Inflammatory macrophage treated with lipopolysaccharide for 1 hour (primary cell): ENCODE results near the gene ORM2.

Source experiments
- DNase-seq, 2 donors: peaks; one replicate each; pipeline ENCODE4 v3.0.0-alpha.2; 2020 to 2022

The ORM2 gene

DNA sequence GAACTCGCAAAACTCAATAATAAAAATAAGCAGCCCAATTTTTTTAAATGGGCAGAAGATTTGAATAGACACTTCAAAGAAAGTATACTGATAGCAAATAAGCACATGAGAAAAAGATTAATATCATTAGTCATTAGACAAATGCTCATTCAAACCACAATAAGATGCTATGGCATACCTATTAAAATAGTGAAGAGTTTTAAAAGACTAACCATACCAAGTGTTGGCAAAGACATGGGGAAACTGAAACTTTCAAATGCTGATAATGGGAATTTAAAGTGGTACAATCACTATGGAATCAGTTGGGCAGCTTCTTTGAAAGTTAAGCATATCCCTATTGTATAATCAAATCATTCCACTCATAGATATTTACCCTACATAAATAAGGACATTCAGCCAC lies 33.3 kb upstream of the ORM2 start:
- DNase-seq, result no peak

DNA sequence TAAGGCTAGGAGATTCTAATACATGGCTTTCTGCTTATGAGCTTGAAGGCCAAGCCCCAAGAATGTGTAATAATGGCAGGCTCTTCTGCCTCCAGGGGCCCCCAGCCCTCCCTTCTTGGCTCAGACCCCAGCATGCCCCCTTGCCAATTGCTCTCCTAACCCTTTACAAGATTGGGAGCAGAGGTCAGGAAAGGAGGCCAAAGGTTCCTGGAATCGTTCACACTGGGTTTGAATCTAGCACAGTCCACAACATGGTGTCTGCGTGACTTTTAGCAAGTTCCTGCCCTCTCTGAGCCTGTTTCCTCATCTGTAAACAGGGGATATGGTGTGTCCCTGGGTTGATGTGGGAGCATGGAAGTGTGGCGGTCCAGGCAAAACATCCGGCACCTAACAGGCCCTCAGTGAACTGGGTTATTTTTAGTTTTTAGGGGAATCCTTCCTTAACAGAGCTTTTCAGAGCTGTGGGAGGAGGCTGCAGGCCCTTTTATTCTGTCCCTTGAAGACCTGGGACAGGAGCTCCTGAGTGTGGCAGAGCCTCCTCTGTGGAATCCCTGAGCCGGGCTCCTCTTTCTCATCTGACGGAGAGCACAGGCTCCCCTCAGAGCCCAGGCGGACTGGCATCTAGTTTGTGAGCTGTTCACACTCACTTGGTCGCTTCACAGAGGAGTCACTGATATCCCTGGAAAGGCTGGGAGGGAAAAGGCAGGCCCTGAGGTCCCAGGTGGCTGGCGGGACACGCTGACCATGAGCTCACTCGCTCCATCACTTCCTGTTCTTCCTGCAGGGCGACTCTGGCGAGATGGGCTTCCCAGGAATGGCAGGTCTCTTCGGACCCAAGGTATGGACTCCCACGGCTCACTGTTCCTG lies 30.1 kb upstream of the ORM2 start:
- DNase-seq, result no peak

DNA sequence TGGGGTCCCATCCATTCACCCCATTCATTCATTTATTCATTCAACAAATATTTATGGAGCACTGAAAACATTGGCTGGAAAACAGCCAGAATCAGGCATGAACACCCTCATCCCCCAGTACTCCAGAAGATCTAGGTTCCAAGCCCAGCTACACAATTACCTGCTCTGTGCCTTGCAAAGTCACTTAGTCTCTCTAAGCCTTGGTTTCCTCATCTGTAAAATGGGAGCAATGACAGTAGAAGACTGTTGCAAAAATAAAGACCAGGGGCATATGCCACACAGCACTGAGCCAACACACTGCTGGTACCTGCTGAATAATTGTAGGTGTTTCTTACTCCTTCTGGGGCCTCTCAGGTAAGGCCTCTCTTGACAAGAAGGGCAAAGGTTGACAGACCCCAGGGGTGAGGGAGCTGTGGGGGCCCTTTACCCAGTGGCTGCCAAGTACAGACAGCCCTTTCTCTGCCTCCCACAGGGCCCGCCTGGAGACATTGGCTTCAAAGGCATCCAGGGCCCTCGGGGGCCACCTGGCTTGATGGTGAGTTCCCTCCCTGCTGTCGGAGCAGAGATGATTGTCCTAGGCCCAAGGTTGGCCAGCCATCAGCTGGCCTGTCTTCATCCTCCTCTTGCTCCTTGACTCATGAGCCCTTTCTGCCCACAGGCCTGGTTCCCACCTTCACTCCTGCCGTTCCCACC lies 29.4 kb upstream of the ORM2 start:
- DNase-seq, result no peak

DNA sequence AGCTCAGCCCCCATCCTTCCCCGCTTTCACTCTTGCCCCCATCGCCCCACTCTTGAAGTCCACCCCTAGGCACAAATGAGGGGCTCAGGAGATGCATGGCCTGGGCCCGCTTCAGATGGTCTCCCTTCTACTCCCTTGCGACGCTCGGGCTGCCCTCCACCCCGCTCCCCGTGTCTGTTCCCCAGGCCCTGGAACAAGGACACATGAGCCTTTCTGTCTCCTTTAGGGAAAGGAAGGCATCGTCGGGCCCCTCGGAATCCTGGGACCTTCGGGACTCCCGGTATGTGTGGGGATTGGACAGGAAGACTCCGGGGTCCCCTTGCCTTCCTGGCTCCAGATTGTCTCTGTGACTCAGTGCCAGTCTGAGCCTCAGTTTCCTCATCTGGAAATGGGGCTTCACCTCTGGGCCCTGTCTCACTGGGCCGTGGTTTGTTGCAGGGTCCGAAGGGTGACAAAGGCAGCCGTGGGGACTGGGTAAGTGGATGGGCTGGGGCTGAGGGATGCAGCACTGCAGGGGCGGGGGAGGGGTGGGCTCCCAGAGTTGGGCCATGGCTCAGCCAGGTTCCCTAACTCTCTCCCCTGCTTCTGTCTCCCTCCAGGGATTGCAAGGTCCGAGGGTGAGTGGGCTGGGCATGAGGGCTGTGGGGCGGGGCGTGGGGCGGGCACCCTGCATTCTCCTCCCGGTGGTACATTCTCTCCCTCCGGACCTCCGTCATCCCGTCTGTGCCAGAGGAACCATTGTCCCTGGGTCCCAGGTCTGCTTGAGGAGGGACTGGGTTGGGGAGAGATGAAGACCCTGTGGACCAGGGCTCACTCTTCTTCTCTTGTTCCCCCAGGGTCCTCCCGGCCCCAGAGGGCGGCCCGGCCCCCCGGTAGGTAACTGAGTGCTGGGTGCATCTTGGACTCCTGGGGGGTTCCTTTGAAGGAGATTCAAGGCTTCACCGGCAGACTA lies 28.5 kb upstream of the ORM2 start:
- no peak for DNase-seq

DNA sequence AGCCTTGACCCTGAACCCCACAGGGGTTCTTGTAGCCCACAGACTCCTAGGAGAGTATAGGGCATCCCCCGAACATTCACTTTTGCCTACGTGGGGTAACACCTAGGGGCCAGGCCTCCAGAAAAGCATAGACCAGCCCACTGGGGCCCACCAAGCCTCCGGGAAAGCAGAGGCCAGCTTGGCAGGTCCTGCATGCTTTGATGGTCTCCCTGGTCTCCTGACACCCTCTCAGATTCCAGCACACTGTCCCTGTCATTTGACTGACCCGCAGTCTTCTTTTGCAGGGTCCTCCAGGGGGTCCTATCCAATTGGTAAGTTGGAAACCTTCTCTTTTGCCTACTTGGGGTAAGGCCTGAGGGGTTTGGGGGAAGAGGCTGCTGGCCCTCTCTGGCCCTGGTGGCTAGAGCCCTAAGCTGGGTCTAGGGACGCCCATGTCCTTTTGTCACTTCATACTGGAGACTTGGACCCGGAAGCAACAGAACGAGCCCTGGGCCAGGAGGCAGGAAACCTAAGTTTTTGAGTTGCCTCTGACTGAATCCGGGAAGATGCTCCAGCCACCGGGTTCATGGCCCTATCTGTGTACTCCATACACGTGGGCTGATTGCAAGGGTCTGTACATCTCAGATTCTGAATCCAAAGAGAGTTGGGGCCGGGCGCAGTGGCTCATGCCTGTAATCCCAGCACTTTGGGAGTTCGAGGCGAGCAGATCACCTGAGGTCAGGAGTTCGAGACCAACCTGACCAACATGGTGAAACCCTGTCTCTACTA lies 27.7 kb upstream of the ORM2 start:
- no peak for DNase-seq

DNA sequence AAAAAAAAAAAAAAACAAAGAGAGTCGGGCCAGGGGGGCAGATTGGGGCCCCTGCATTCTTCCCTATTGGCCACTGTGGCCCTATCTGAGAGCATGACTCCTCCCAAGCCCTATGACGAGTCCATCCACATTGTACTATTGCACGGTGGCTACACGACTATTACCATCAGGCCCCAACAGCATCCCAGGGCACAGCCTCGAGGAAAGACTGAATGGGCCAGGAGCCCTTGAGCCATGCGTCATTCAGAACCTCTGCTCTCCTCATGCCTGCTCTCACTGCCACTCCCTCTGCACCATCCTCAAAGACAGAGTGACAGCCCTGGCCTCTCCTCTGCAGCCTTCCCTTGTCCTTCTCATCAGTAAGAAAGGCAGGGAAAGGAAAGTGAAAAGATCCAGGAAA lies 26.9 kb upstream of the ORM2 start:
- DNase-seq, result no peak

DNA sequence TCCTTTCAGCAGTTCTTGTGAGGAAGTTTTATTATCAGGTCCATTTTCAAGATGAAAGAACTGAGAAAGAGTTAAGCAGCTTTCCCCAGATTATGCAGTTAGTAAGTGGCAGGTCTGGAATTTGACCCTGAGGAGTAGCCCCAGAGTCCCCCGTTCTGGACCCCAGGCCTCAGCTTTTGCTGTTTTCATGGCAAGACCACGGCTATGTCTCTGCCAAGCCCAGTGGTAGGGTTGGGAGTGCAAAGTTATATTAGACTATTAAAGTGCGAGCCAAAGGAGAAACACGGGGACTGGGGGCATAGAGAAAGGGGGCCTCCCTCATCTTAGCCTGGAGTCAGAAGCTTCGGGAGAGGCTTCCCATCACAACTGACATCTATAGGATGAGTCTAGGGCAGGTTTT lies 26.1 kb upstream of the ORM2 start:
- DNase-seq, result no peak

DNA sequence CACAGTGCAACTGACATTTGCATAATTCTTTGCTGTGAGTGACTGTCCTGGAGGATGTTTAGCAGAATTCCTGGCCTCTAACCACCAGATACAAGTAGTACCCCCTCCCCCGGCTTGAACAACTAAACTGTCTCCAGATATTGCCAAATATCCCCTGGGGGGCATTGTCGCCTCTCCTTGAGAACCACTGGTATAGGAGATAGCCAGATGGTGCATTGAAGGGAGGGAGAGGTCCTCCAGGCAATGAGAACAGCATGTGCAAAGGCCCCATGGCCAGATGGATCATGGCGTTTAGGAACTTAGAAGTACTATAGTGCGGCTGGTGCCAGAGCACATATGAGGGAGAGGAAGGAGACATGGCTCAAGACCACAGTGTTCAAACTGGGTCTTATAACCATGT lies 25.7 kb upstream of the ORM2 start:
- no peak for DNase-seq

DNA sequence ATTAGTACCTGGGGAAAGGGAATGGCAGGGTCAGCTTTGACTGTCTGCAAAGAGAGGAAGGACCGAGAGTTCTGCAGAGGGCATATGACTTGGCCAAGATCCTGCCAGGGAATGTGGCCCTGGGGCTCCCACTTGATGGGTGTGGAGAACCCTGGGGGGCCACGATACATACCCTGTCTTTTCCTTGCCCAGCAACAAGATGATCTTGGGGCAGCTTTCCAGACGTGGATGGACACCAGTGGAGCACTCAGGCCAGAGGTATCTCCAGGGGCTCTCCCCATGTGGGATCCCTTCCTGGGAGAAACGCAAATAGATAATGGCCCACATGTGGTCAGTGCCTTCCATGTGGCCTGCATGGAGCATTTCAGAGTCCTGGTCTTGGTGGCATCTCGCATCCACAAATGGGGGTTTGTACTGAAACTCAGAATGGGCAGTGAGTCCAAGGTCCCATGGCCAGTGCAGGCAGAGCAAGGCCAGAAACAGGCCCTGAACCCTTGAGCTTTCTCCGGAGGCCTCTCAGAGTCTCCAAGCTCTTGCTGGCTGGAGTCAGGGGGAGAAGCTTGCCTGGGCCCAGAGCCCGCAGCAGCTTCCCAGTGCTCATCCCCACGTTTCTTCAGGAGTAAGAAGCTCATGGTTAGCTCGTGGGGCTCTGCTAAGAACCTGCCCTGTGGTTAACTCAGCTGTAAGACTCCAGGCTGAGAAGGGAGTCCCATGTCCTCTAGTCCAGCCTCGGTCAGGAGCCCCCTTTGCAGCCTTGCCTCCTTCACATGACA lies 25.1 kb upstream of the ORM2 start:
- DNase-seq, result no peak

DNA sequence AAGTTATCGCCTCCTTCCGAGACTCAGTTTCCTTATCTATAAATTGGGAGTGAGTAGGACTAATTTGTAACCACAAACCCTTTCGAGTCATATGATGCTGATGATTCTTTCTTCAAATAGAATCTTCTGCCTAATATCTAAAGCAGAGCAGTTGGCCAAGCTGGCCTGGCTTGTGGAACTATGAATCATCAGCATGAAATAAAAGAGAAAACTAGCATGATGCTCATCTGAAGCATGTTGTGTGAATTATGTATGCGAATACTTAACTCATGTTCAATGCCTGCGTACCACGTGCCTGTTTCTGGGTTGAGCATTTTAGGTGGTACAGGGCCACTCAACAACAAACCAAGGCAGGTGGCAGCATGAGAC lies 21.8 kb upstream of the ORM2 start:
- DNase-seq, result no peak

DNA sequence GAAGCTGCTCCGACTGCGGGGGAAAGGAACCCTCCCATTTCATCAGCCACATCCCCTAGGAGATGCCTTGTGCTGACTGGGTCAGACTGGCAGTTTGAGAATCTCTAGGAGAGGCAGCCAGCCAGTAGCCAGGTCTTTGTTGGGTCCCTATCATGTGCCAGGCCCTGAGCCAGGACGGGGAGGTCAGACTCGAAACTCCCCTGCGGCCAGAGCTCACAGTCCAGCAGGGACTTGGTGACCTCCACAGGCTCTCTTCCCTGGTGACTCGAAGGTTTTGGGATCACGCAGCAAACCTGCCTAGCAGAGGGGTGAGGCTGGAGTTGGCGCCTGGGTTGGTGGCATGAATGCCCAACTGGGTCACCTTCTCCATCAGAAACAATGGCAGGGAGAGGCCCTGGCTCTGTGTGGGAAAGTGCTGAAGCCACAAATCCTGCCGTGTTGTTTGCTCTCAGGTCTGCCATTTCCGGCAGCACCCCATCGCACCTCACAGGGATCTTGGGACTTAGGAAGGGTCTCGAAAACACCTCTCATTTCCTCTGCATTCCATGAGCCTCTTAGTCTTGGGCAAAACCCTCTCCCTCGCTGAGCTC lies 21.2 kb upstream of the ORM2 start:
- DNase-seq, result no peak

DNA sequence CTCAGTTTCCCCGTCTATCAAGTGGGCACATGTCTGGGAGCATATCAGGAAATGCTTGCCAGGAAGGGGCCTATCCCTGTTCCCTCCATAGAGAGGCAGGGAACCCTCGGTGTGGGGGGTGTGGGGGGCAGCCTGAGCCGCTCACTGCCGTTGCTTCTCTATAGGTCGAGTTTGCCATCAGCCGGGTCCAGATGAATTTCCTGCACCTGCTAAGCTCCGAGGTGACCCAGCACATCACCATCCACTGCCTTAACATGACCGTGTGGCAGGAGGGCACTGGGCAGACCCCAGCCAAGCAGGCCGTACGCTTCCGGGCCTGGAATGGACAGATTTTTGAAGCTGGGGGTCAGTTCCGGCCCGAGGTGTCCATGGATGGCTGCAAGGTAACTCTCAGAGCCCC lies 20.6 kb upstream of the ORM2 start:
- DNase-seq, result no peak

DNA sequence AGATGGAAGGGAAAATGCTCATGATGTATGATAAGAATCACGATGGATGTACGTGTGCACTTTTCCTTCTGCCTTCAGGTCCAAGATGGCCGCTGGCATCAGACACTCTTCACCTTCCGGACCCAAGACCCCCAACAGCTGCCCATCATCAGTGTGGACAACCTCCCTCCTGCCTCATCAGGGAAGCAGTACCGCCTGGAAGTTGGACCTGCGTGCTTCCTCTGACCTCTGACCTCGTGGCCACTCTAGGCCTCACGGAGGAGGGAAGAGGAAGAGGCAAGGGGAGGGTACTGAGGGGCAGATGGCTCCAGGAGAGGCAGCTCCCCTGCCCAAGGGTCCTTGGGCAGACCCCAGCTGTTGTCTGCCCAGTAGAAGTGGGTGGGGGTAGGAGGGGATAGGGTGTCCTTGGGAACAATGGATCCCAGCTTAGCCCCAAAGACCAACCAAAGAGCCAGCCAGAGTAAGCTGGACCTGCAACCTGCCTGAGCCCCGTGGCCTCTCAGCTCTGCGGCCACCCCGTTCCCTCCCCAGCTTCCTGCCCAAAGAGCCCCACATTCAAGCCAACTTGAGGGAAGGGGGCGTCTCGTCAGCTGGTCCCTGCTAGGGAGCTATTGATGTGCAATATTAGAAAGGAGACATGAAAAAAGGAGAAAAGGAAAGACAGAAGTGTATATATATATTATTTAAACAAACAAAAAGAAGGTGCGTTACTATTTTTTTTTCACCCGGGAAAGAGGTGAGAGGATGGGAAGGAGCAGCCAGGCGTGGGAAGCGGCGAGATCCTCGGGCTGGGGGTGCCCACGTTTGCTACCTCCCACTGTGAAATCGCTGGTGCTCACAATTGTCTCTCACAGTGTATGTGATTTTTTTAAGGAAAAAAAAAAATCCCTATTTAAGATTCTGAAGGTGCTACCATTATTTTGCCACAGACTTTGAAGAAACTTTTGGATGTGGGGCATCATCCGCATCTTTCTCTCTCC lies 18.9 kb upstream of the ORM2 start:
- DNase-seq, result no peak

DNA sequence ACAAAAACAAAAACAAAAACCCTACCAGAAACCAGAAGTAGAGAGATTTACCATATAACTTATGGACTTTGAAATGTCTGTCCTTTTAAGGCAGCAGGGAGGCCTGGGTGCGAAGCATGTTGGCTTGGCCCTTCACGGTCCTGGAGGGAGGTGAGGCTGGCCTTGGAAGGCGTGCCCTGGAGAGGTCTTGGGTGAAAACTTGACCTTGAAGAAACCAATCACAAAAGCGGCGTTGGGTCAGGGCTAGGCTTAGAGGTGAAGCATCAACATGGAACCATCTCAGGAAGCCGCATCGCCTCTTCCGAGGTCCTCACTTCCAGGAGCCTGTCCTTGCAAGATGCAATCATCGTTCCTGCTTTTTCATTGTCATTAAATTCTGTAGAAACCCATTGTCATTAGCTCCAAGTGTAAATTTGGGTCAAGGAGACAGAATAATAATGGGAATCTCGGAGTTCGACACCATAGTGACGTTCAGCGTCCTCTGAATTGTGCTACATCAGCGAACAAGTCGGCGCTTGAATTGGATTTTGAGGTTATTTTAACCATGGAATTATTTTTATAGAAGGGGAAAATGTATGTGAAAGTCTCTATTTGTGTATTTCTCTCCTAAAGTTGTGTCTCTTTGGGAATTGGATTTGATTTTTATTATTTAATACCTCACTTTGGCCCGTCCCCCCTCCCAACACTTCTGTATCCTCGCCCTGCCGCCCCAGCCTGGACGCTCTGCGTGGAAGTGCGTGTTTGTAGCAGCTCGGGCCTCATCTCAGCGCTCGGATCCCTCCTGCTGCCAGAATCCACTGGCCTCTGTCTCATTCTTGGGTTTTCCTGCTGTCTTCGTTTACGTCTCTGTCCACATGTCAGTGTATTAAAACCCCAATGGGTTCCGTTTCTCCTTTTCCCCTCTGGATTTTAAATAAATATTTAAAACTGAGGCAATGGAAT lies 17.8 kb upstream of the ORM2 start:
- DNase-seq, result no peak

DNA sequence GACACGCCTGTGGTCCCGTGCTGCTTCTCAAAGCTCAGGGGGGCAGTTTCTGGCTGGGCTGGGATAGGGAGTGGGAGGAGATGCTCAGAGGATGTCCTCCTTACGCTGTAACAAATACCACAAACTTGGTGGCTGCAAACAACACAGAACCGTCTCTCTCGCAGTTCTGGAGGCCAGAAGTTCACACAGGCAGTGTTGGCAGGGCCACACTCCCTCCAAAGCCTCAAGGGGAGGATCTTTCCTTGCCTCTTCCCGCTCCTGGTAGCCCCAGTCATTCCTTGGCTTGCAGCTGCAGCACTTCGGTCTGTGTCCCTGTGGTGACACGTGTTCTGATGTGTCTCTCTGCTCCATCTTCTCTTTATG lies 17.2 kb upstream of the ORM2 start:
- DNase-seq, result no peak

DNA sequence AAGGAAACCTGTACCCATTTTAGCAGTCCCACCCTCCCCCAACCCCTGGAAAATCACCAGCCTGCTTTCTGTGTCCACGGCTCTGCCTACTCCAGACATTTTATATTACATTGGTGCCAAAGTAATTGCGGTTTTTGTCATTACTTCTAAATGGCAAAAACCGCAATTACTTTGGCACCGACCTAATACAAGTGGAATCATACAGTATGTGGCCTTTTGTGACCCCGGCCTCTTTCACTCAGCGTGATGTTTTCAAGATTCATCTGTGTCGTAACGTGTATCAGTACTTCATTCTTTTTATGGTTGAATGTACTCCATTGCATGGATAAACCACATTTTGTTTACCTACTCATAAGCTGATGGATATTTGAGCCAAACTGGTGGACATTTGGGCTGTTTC lies 16.5 kb upstream of the ORM2 start:
- no peak for DNase-seq

DNA sequence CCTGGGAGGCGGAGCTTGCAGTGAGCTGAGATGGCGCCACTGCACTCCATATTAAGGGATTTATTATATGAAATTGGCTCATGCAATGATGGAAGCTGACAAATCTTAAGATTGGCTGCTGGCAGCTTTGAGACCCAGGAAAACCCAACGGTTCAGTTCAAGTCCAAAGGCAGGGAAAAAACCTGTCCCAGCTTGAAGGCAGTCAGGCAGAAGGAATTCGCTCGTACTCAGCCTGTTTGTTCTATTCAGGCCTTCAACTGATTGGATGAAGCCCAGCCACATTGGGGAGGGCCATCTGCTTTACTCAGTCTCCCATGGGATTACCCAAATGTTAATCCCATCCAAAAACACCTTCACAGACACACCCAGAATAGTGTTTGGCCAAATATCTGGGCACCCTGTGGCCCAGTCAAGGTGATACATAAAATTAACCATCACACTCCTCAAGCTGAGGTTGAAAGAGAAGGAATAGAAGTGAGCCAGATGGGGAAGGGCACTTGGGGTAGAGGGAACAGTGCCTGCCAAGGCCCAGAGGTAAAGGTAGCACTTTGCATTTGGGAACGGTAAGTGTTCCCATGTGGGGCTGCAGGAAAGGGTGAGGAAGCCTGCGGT lies 15.3 kb upstream of the ORM2 start:
- DNase-seq, result no peak

DNA sequence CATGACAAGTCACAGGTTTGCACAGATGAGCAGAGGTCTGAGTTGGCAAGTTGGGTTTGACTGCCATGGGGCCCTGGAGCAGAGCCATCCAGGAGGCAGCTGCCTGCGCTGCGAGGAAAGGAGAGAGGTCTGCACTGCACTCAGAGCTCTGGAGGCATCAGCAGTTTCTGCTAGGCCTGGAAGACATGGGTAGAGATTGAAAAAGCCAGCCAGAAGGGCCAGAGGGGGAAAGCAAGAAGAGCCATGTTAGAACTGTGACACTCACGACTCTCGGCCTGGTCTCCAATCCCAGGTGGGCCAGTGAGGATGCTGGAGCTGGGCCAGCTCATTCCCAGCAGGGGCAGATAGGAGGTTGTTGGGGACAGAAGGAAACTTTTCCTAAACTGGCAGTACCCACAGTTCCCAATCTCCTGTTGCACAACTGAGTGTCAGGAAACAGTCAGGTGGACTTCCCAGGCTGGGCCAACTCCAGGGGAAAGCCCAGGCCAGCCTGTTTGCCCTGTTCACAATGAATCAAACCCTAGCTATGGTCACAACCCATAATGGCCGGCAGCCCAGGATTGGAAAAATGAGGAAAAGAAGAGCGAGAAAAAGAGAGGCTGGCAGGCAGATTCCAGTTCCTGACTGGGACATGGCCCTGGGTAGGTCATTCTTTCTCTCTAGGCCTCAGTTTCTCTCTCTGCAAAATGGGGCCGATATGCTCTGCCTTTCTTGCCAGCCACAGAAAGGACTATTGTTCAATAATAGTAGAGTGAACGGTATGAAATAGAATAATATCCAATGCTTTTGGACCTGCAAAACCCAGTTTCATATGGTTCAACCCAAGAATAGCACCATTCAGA lies 14.6 kb upstream of the ORM2 start:
- peak; percentile 61 to 84 for DNase-seq
